Inflammatory macrophage treated with lipopolysaccharide for 4 hours (primary cell): Measurements from ENCODE around the gene GFOD2.

Source experiments
- DNase-seq: peaks from one replicate; pipeline ENCODE4 v3.0.0-alpha.2; 2020

GFOD2 gene

GRCh38 chr16:67656344-67657016 lies 62.6 kb downstream of the GFOD2 start:
- no peak for DNase-seq

GRCh38 chr16:67655363-67655762 lies 63.8 kb downstream of the GFOD2 start:
- DNase-seq: no peak

DNA sequence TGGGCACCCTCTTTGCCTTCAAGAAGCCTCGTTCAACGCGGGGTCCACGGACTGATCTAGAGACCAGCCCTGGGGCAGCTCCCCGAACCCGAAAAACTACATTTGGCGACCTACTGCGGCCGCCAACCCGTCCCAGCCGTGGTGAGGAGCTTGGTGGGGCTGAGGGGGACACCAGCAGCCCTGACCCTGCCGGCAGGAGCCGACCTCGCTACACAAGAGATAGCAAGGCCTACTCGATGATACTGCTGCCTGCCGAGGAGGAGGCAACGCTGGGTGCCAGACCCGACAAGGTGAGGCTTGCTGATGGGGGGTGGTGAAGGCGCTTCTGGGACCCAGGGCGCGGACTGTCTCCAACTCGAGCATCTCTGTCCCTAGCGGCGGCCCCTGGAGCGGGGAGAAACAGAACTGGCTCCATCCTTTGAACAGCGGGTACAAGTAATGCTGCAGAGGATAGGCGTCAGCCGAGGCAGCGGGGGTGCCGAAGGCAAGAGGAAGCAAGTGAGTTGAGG lies 64.7 kb downstream of the GFOD2 start:
- DNase-seq: no peak

DNA sequence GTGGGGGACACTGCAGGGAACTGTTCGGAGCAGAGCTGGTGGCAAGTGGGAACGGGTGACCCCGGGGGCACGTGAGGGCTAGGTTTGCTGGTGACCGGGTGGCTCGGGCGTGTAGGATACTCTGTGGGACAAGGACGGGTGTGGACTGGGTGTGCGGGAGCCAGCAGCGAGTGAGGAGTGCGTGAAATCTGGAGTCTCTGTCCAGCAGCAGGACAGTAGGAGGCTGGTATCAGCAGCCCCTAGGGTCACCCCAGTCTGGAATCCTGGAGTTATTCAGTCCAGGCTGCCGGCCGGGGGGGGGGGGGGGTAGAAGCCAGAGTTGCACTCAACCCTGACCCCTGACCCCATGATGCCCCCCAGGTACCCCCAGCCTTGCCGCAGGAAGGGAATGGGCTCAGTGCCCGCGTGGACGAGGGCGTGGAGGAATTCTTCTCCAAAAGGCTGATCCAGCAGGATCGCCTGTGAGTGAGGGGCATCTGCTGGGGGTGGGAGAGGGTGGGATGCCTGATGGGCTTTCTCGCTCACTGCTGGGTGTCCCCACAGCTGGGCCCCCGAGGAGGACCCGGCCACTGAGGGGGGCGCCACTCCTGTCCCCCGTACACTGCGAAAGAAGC lies 65.2 kb downstream of the GFOD2 start:
- DNase-seq: no peak

- DNase-seq: no peak
Measured at GRCh38 chr16:67653128-67653788, 65.9 kb downstream of the GFOD2 start.

GRCh38 chr16:67652578-67653127 lies 66.5 kb downstream of the GFOD2 start:
- no peak for DNase-seq

- DNase-seq: no peak
Measured at GRCh38 chr16:67651847-67652246, 67.3 kb downstream of the GFOD2 start.

- no peak for DNase-seq
Measured at GRCh38 chr16:67651039-67651438, 68.1 kb downstream of the GFOD2 start.

DNA sequence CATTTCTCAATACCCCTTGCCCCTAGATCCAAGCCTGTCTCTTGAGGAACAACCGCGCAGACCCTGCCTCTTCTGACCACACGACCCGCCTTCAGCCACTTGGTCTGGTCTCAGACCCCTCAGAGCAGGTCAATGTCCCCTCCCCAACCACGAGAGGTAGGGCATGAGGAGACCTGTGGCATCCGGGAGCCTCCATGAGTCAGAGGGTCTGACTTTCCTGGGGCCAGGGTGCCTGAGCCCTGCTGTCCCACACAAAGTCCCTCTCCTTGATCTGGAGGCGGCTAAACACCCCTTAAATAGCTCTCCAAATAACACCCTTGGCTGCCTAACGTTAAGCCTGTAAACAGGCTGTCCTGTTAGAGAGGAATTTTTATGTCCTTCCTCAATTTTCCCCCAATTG lies 69.1 kb downstream of the GFOD2 start:
- no peak for DNase-seq

DNA sequence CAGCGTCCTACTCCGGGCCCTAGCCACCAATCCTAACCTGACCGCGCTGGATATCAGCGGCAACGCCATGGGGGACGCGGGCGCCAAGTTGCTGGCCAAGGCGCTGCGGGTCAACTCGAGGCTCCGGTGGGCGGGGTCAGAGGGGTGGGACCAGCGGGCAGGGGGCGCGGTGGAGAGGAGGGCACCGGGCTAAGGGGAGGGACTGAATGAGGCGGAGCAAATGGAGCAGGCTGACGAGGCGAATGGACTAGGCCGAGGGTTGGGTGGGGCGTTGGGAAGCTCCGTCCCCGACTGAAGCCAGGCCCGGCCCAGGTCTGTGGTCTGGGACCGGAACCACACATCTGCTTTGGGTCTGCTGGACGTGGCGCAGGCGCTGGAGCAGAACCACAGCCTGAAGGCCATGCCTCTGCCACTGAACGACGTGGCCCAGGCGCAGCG lies 69.6 kb downstream of the GFOD2 start:
- no peak for DNase-seq

- no peak for DNase-seq
Measured at GRCh38 chr16:67648764-67649407, 70.2 kb downstream of the GFOD2 start.

- DNase-seq: no peak
Measured at GRCh38 chr16:67648088-67648763, 70.9 kb downstream of the GFOD2 start.

DNA sequence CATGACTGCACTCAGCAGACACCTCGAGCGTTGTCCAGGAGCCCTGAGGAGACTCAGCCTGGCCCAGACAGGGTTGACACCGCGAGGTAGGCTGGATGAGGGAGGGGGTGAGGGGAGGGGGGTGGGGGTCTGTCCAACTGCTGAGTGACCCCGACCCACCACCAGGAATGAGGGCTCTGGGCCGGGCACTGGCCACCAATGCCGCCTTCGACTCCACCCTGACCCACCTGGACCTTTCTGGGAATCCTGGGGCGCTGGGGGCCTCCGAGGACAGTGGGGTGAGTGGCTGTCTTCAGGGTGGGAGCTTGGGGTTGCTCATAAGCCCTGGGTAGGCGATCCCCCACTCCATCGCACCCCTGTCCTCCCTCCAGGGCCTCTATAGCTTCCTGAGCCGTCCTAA lies 71.4 kb downstream of the GFOD2 start:
- DNase-seq: no peak

DNA sequence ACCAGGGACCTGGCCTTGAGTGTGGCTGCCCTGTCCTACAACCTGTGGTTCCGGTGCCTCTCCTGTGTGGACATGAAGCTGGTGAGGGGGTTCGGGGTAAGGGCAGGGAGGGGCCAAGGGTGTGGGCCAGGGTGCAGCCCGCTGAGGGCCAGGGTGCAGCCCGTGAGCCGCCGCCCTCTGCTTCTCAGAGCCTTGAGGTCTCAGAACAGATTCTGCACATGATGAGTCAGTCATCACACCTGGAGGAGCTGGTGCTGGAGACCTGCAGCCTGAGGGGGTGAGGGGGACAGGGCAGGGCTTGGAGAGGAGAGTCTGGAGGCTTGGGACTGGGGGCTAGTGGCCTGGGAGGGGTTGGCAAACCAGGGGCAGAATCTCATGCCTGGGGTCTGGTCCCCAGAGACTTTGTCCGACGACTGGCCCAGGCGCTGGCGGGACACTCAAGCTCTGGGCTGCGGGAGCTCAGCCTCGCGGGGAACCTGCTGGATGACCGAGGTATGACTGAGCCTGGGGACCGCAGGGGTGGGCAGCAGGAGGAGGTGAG lies 71.9 kb downstream of the GFOD2 start:
- no peak for DNase-seq

- no peak for DNase-seq
Measured at GRCh38 chr16:67645397-67646121, 73.6 kb downstream of the GFOD2 start.

- DNase-seq: no peak
Measured at GRCh38 chr16:67644038-67644437, 75.1 kb downstream of the GFOD2 start.

GRCh38 chr16:67641779-67642708 lies 77.1 kb downstream of the GFOD2 start:
- no peak for DNase-seq

DNA sequence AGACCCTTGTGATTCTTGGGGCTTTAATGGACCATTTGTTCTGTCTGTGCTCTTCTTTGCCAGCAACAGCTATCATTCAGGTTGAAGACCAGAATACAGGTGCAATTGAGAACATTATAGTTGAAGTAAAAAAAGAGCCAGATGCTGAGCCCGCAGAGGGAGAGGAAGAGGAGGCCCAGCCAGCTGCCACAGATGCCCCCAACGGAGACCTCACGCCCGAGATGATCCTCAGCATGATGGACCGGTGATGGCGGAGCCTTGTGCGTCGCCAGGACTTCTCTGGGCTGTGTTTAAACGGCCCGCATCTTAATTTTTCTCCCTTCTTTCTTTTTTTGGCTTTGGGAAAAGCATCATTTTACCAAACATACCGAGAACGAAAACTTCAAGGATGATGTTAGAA lies 81.5 kb downstream of the GFOD2 start:
- DNase-seq: no peak

GRCh38 chr16:67636713-67637112 lies 82.4 kb downstream of the GFOD2 start:
- no peak for DNase-seq

GRCh38 chr16:67632415-67633172 lies 86.5 kb downstream of the GFOD2 start:
- no peak for DNase-seq
